Amniotic stem cell (primary cell): Measurements from ENCODE around the gene TOP2B.
A peak's percentile ranks its signal among the peaks of the same experiment; 100 is the strongest.

Experiments
- DNase-seq: peaks from one replicate; lab custom pipeline; 2025; lab: John Stamatoyannopoulos, UW

The TOP2B gene

DNA sequence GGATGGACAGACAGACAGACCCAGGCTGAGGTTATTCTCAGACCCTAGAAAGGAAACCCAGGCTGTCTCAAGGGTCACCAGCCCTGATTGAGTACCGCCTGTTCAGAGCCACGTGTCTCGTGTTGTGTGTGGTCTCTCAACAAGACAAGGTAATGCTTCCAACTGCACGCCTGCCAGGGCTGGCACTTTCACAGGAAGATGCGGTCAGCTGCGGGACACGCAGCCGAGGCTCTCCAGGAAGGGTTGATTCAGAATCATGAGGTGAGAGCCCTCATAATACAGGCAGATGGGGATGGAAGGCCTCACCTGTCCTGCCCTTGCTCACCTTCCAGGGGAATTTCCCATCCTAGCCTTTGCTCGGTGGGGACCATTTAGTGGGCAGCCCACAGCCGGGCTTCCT is 81.4 kb downstream of the TOP2B start:
- DNase-seq = no peak

DNA sequence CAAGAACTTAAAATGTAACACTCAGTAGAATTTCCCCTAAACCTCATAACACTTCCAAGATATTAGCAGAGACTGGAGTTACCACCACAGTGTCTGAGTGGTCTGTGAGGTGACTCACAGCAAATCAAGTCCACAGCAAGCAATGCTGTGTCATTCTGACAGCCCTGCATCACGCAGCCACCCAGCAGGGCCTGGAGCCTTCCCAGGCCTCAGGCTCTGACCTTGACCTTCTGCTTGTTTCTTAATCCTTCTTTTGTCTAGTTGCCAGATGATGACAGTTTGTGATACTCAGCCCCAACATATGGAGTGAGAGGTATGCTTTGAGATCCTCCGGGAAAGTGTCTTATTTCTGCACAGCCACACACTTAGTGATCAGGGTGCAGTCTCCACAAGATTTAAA is 82.5 kb downstream of the TOP2B start:
- DNase-seq = no peak

DNA sequence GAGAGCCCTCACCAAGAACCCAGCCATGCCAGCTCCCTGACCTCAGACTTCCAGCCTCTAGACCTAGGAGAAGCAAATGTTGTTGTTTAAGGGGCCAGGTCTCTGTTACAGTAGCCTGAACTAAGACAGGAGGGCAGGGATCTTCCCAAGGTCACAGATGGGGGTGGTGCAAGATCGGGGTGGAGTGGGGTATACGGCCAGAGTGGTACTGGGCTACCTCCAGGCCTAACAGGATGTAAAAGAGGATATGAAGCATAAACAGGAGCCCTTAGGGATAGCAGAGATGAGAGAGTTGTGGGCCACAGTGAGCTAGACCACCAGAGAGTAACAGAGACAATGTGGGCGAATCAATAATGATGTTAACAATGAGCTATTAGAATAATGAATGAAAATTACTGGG is 82.9 kb downstream of the TOP2B start:
- DNase-seq = no peak

DNA sequence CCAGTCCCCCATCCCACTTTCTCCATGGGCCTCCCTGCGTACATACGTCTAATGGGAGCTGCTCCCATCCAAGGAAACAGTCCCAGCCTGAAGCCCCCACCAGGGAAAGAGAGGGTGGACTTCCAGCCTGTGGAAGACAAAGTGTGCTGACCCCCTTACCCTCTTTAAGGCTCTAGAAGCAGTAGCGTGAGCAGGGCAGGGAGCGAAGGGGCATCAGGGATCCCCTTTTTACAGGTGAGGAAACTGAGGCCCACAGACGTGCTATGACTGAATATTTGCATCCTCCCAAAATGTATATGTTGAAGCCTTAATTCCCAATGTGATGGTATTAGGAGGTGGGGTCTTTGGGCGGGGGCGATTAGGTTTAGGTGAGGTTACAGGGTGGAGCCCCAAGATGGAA is 83.4 kb downstream of the TOP2B start:
- no peak for DNase-seq

DNA sequence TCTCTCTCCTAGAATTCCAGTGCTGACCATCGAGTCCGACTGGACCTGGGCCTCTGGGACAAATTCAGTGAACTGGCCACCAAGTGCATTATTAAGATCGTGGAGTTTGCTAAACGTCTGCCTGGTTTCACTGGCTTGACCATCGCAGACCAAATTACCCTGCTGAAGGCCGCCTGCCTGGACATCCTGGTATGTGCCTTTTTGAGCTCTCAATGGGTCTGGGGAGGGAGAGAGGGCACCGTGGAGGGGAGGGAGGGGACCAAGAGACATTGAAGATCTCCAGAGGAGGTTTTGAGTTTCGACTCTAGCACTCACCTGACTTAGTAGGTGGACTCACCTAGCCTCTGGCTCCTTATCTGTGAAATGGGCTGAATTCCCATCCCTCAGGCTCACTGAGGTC is 84.2 kb downstream of the TOP2B start:
- no peak for DNase-seq

DNA sequence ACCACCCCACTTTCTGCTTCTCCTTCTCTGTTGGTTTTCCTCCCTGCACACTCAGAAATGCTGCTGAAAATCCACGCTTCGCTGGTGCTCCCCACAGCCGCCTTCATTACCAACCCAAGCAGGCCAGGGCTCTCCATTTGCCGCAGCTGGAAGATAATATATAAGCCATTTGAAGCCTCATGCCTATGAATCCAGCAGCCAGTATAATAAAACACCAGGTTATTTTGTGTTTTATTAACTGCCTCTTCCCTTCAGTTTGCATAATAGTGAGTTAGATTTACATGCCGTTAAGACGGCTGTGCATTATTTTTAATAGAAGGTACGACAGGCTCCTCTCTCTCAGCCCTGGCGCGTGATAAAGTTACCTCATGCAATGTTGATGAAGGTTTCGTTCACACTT is 86.6 kb downstream of the TOP2B start:
- no peak for DNase-seq

DNA sequence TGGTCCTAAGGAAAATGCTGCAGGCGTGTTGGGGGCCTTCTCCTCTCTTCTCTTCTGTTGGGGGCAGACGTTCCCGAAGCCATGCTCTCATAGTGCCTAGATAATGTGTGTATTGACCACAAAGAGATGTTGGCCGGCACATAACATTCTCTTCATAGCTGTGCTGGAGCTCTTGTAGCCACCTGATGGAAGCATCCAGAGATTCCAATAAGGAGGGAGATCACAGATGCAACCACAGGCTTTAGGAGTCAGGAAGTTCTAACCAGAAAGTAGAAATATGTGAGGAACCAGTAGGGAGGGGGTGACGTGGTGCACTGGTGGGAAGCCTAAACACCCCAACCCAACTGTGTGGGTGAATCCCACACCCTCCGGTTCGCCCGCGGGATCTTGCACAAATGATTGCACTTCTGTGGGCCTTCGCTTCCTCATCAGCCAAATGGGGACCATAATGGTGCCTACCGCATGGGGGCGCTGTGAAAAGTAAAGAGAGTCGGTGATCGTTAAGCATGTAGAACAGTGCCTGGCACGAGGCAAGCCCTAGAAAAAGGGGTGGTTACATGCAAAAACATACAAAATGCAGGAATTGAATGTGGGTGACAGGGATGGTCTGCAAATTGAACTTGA is 87.8 kb downstream of the TOP2B start:
- DNase-seq = no peak

DNA sequence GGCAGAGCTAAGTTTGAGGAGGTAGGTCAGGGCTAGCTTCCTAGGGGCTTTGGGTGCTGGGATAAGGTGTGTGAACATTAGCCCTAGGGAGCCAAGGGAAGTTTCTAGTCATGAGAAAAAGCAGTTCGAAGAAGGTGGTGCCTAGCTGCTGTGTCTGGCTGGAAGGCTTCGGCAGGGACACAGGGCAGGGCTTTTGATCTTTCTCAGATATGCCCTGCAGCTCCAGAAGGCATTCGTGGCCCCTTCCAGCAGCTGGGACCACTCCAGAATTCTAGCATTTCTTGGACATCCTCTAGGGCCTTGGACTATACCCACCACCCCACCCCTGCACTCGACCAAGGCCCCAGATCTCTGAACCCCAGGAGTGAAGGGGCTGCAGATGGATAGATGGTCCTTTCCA is 88.6 kb downstream of the TOP2B start:
- no peak for DNase-seq

DNA sequence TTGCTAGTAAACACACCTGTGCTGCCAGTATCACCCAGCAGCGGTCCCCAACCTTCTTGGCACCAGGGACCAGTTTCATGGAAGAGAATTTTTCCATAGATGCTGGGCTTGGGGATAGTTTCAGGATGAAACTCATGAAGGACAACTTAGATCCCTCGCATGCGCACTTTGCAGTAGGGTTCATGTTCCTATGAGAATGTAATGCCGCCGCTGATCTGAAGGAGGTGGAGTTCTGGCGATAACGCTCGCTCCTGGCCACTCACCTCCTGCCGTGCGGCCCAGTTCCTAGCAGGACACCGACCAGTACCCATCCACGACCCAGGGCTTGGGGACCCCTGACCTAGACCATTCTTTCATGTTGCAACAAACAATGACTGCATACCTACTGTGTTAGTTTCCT is 89.7 kb downstream of the TOP2B start:
- no peak for DNase-seq

DNA sequence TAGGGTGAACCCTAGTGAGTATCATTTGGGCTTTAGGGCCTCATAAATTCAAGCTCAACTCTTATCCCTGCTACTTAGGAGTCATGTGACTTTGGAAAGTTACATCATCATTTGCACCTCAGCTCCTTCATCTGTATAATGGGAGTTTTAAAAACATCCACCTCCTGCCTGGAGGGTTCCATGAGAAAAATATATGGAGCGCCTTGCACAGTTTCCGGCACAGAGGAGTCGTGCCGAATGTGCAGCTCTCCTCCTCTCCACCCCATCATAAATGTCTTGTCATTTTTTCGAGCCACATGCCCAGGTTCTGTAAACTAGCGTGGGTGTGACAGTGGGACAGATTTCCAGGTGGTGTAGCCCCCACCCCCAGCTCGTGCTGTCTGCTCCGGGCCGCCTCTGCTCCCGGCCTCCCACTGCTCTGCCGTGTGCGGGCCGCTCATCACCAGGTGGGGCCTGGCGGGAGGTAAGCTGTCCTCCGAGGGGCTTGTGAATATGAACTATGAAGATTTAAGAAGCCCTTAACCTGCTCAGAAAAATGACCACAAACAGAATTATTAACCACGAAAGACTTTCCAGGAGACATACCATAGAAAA is 90.4 kb downstream of the TOP2B start:
- no peak for DNase-seq

DNA sequence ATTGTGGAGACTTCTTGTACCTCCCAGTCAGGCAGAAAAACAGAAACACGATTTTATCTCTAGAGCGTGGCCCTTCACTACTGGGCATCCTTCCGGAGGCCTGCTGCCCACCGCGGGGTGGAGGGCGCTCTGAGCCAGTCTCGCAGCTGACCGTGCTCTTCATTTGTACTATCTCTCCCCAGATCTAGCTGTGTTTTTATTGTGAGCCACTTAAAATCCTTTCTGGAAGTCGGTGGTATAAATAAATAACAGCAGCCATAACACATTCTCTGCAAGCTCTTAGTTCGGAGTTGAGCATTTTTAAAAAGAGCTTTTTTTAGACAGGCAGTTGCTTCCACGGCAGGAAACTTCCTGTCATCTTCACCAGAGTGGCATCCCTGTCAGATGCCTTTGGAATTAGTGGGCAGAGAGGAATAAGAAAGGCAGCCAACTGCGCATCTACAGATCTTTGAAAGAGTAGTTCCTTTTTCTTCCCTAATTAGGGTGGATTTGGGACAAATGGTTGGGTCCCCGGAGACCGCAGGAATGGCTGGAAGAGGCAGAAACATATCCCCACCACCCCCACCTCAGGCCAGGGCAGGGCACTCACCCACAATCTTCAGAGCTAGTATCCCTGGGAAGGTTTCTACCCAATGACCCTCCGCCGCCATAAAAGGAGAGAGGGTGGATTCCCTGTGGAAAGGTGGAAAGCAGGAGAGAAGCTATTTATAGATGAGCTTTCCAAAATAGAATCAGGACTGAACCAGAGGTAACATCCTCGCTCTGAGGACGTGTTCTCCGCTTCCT is 91.1 kb downstream of the TOP2B start:
- no peak for DNase-seq

DNA sequence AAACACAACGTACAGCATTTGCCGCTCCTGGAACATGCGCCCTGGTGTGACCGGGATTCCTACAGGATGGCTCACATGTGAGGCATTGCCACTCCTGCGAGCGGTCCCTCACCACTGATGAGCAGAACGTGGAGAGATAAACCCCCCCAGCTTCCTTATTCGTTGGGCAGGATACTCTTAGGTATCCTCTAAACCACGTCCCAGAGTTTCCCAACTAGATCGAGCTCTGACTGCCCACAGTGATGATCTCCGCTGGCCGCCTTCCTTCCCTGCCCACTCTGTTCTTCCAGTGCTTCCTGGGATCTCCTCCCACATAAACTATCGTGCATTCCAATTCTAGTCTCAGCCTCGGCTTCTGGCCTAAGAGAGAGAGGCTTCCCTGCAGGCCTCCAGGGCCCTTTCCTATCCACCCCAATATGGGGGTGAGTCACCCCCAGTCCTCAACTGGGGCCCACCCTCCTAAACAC is 91.8 kb downstream of the TOP2B start:
- peak; percentile 46 for DNase-seq

DNA sequence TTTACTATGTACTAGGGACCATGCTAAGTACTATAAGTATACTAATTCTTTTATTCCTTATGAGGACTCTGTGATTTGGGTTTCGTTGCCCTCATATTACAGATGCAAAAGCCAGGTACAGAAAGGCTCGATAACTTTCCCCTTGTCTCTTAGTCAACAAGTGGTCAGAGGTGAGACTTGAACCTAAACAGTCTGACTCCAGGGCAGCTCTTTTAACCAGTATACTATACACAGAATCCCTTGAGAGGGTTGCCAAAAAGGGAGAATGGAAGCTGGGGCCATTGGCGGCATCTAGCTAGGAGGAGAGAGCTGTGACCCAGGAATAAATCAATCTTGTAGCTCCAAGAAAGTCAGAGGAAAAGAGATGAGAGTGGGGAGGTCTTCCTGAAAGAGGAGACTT is 92.4 kb downstream of the TOP2B start:
- DNase-seq = no peak

DNA sequence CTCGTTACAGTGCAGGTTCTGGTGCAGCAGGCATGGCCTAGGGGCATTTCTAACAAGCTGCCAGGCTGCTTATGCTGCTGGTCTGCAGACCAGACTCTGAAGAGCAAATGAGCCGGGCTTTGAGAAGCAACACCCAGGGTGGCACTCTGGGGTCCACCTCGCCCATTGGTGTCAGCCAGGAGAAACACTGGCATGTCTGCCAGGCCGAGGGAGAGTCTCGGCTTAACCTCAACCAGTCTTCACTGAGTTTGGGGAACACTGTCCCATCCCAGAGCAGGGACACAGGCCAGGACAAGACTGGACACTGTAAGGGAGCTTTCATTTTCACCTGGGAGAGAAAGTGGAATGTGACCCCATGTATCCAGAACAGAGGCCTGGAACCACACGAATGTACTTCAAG is 93.4 kb downstream of the TOP2B start:
- no peak for DNase-seq

DNA sequence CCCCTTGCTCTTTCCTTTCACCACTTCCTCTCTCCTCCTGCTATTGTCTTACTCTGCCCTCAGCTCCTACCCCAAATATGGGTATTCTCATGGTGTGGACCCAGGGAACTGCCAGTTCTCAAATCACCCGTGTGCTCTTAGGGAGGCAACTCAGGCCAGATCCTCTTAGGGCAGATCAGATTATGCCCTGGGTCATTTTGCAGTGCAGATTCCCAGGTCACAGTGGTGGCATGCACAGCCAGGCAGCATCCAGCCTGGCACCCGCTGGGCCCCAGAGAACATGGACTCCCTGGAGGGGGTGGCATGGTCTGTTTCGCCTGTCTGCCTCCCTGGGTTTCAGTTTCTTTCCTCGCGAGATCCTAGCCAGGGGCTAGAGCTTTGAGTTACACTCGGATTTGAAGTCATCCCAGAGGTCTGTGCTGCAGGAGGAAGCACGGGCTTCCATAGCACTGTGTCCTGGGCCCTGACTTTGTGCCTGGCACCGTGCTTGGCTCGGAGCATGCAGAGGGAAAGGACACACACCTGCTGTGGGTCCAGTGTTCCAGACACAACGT is 96.1 kb downstream of the TOP2B start:
- DNase-seq = no peak

DNA sequence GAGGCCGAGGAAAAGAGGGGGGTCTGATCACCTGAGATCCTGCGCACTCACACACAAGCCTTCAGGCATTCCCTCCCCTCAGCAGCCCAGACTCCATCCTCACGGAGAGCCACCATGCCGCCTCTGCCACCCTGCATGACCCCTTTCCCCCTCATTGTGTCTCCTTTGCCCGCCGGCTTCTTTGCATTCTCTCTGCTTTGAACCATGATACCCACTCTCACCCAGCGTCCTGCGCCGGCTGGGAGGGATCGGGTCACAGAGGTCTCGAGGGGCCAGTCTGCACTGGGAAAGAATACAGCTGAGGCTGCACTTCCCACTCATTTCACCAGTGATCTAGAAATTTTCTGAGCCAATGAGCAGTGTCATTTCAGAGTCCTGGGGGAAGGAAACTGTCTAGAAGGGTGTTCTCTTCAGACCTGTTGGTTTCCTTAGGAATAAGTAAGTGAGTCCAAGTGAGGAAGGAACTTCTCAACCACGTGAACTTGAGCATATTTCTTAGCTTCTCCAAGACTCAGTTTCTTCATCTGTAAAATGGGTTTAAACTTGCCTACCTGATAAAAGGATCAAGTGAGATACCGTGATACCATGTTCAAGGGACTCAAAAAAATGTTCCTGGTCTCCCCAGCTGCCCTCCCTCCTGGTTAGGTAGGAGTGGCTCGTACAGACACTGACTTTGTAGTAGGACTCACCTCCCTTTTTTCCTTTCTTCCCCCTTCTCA is 96.7 kb downstream of the TOP2B start:
- DNase-seq = no peak

DNA sequence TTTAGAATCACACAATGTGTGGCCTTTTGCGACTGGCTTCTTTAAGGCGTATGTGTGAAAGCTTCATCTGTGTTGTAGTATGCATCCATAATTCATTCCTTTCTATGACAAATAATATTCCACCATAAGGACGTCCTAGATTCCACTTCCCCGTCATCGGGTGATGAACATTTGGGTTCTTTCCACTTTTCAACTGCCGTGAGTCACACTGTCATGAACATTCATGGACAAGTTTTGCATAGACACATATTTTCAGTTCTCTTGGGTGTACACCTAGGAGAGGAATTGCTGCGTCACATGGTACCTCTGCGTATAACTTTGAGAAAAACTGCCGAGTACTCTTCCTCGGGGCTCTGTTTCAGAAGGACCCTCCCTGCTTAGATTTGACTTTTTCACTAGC is 97.3 kb downstream of the TOP2B start:
- DNase-seq = no peak

DNA sequence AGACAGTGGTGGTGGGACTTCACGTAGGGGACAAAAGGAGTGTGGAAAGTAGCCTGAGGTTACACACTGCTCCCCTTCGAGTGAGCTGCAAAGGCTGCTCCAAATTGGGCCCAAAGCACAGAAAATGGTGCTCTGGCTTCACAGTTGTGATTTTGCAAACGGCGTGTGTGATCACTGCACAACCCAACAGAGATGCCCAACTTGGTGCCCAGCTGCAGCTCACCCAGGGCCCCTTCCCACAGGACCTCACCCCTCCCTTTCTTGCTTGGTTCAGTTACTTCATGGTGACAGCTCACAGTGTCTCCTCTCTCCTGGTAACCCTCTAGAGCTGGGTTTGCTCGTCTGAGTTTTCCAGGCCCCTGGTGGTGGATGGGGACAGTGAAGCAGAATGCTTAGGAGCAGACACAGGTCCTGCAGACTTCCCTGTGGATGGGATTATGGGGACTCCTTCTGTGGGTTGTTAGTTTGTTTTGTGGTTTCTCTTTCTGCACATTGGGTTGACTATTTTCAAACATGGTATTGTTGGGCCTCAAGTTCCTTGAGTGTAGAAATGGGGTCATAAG is 98.3 kb downstream of the TOP2B start:
- DNase-seq = no peak

DNA sequence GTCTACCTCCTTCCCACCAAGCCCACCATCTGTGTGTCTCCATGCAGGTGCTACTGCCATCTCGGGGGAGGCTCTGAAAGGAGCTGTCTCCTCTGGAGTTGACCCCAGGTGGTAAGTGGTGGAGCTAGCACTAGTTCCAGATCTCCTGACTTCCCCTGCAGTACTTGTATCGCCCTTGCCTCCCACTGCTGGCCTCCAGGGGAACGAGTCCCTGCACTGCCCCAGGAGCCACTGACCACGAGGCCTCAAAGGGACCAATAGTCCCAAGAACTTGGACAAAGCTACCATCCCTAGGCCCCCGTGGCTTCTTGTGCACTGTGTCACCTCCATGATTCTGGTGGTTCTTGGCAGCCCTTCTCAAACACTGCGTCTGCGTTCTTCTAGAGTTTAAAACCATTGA is 98.9 kb downstream of the TOP2B start:
- no peak for DNase-seq

DNA sequence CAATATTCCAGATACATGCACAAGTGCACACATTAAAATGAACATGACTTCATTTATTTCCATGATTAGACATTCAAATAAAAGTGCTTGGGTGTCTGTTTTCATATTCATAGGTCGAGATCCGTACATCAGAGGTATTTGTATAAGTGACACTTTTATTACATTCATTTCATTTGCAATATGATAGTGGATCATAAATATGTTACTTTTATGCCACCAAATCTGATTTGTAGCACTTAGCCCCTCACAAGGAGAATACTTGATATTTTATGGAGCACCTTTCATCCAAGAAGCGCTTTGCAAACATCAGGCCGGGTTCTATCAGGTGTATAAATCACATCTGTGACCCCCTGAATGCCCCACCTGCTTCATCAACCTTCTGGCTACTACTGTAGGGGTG is 100.6 kb downstream of the TOP2B start:
- DNase-seq = no peak

DNA sequence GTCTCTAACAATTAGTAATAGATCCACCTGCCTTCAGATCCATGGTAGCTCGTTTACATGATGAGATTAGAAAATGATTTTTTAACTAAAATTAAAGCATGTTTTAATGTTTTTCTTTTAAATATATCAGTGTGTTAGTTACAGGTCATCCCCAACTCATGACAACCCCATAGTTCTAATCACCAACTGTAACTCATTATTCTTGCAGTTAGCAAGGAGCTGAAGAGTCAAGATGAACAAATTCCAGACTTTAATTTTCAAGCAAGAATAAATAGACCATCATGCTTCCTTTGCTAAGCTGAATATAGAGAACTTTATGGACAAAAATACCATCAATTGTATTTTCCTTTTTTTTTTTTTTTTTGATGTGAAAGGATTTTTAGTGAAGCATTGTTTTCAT is 101.1 kb downstream of the TOP2B start:
- no peak for DNase-seq

DNA sequence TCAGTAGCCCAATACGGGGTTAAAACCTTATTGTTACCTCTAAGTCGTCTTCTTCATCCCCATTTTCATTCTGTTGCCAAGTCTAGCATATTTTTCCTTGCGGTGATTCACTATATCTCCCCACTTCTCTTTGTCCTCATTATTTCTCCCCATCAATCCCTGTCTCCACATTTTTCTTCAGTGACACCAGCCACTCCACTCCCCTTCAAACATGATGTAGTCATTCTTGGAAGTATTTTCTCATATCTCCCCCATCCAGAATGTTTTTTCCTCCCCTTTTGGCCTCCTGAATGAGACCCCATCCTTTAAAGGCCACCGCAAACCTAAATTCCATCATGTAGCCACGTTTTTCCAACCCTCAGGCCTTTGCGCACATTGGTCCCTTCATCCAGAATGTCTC is 105.9 kb downstream of the TOP2B start:
- DNase-seq = no peak
